ACC112 (cell line): Measurements from ENCODE around the gene RPP38.

Experiments
- H2AFZ ChIP-seq: fragments of 200-600 bp; sonication (generic); one replicate; pipeline ENCODE4 v1.6.0; 2017; ENCODE audit warnings: antibody characterized with exemption, low read length; ENCODE audit not compliant: unreplicated experiment
- H3K27ac ChIP-seq: fragments of 200-600 bp; sonication (generic); 2 replicates; pipeline ENCODE4 v1.5.1; 2014; ENCODE audit warnings: low read depth, mild to moderate bottlenecking, antibody characterized with exemption, low read length, moderate library complexity
- H3K27me3 ChIP-seq: fragments of 200-600 bp; sonication (generic); 2 replicates; pipeline ENCODE4 v1.6.1; 2014; ENCODE audit warnings: mild to moderate bottlenecking, antibody characterized with exemption, low read length, moderate library complexity, mixed read lengths; ENCODE audit not compliant: insufficient read depth
- H3K36me3 ChIP-seq: fragments of 200-600 bp; sonication (generic); 2 replicates; pipeline ENCODE4 v1.6.1; 2016; ENCODE audit warnings: mild to moderate bottlenecking, antibody characterized with exemption, low read length, moderate library complexity, mixed read lengths; ENCODE audit not compliant: insufficient read depth
- H3K4me1 ChIP-seq: fragments of 200-600 bp; sonication (generic); one replicate; pipeline ENCODE4 v1.6.1; 2016; ENCODE audit warnings: low read length, mixed read lengths; ENCODE audit not compliant: insufficient read depth, unreplicated experiment, control insufficient read depth
- H3K4me3 ChIP-seq: fragments of 200-600 bp; sonication (generic); 2 replicates; pipeline ENCODE4 v1.5.1; 2014; ENCODE audit warnings: mild to moderate bottlenecking, low read depth, low read length
- H3K79me2 ChIP-seq: fragments of 200-600 bp; sonication (generic); one replicate; pipeline ENCODE4 v1.6.0; 2016; ENCODE audit warnings: low read length; ENCODE audit not compliant: control insufficient read depth, unreplicated experiment, insufficient read depth

RPP38 gene

DNA sequence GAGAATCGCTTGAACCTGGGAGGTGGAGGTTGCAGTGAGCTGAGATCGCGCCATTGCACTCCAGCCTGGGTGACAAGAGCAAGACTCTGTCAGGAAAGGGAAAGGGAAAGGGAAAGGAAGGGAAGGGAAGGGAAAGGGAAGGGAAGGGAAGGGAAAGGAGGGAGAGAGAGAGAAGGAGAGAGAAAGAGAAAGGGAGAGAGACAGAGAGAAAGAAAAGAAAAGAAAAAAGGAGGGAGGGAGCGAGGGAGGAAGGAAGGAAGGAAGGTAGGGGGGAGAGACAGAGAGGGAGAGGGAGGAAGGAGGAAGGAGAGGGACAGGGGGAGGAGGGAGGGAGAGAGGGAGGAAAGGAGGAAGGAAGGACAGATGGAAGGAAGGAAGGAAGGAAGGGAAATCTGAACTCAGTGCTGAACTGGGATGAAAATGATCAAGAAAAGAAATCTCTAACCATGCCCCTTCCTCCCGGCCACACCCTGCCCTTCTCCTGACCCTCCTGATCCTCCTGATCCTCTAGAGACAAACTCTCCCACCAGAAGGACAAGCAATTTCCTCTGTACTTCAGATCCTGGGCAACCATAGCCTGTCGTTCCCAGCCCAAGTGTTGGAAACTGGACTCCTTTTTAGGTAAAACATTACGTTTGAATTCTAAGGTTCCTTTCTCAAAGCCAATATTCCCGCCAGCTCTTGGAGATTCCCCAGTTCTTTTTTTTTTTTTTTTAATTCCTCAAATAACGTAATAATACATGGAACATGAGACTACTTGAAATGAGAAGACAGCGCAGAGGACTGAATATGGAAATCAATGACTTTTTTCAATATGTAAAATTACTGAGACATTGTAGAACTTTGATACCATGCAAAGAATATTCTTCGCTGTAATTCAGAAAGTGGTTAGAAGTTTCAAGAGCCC is 39.2 kb downstream of the RPP38 start:
- peaks cover 34% of the 10 kb centered on the region for H3K36me3 ChIP-seq

DNA sequence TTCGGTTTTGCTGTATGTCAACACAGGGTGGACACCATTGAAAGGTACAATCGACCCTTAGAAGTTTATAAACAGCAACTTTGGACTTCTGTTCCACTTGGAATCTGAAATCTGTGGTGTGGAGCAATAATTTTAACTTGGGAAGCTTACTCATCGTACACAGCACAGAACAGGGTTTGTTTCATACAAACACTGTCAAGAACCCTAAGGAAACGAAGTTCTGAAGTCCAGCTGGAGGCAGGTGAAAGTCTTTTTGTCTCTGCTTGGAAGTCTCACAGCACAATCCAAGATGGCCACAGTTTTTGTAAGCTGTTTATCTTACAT is 39.8 kb downstream of the RPP38 start:
- no peaks in the 10 kb centered on the region for H3K27me3 ChIP-seq
- peaks cover 11% of the 10 kb centered on the region for H3K79me2 ChIP-seq
- H3K36me3 ChIP-seq, result peaks cover 33% of the 10 kb centered on the region
- H2AFZ ChIP-seq, result no peak overlapping the region
- H3K4me1 ChIP-seq, result peaks cover 25% of the 10 kb centered on the region
- no peak overlapping the region for H3K4me3 ChIP-seq
- peak overlapping the region; percentile 43; the same call in 1 of the 2 replicates for H3K27ac ChIP-seq

More for the DNA sequence above, 39.2 kb downstream of the RPP38 start:
- H3K79me2 ChIP-seq, result peaks cover 6% of the 10 kb centered on the region
- peaks cover 22% of the 10 kb centered on the region for H3K4me1 ChIP-seq
- H3K27me3 ChIP-seq, result no peaks in the 10 kb centered on the region
- H3K4me3 ChIP-seq, result no peak overlapping the region
- no peak overlapping the region for H2AFZ ChIP-seq
- H3K27ac ChIP-seq, result peak overlapping the region; percentile 43; the same call in 1 of the 2 replicates

DNA sequence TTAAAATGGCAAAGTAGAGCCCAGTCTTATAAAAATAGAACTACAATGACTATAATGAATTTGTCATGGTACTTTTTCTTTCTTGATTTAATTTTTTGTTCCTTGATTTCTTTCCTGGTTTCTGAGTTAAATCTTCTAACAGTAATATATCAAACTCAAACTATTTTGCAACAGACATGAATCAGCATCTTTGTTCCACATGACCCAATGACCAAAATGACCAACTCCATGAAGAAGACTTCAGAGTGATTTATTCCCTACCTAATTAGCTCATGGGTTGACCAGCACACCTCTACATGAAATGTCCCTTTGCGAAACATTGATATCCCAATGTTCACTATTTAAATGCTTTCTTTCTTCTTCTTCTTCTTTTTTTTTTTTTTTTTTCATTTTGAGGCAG is 40.5 kb downstream of the RPP38 start:
- H3K27me3 ChIP-seq, result no peaks in the 10 kb centered on the region
- peaks cover 32% of the 10 kb centered on the region for H3K36me3 ChIP-seq
- peak overlapping the region; percentile 43 for H3K27ac ChIP-seq
- peaks cover 25% of the 10 kb centered on the region for H3K4me1 ChIP-seq
- H3K4me3 ChIP-seq, result no peak overlapping the region
- peaks cover 17% of the 10 kb centered on the region for H3K79me2 ChIP-seq
- H2AFZ ChIP-seq, result no peak overlapping the region

DNA sequence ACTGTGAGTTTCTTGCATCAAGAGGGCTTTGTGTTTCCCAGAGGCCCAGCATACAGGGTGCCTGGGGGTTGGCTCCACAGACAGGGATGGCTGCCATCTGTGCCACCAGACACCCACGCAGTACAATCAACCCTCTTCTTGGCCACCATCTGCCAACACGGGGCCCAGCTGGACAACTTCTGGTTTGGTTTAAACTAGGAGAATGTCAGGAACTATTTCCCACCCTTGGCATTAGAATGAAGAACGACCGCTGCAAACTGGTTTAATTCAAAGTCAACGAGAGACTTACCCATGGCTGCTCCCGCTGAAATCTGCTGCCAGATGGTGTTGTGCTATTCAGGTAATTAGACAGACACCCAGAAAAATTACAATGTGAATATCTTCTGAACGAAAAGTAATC is 43.5 kb downstream of the RPP38 start:
- Histone ChIP-seq H3K36me3 (0 out of 2 replicates have a peak, but pooled peaks cover 8% of the 10 kb centered on the region), H3K79me2 (peaks cover 41% of the 10 kb centered on the region), H3K4me1 (peaks cover 43% of the 10 kb centered on the region), H3K4me3 (no peak overlapping the region), H2AFZ (no peak overlapping the region), H3K27me3 (no peaks in the 10 kb centered on the region), H3K27ac (no peak overlapping the region)

DNA sequence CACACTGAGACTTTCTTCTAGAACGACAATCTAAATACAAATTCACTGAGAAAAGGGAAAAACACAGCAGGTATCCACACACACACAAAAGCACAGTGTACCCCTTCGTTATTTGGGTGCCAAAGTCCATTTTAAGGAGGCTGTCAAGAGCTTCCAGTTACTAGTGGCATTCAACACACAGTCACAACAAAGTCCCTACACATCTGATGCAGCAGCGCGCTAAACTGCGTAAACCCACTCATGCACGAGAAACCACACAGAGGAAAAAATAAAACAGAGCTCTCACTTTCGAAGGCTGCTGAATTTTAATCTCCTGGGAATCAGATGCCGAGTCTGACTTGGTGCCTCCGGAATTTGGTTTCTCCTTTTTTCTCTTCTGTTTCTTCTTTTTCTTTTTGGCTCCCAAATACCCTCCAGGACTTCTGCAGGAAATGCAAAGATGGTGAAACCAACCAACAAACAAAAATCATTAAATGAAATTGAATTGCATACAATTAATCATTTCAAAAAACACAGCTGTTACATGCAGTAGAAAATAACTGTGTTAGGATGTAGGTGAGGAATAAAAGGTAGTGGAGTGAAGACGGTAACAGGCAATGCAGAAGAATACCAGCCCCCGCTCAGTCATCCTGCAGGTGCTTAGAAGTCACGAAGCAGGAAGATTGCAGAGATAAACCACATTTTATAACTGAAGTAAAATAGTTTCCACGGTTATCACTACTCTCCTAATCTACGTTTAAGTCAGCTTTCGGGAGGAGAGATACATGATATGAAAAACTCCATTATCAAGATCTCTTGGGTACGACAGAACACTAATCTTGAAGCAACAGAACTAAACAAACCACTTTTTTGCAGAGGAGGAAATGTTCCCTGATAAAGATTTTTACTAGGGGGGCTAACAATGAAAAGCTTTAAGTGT is 44.2 kb downstream of the RPP38 start:
- Histone ChIP-seq H3K4me1 (peaks cover 48% of the 10 kb centered on the region), H2AFZ (no peak overlapping the region), H3K36me3 (0 out of 2 replicates have a peak, but pooled peaks cover 8% of the 10 kb centered on the region), H3K27ac (no peak overlapping the region), H3K79me2 (peaks cover 48% of the 10 kb centered on the region), H3K4me3 (no peak overlapping the region), H3K27me3 (no peaks in the 10 kb centered on the region)

DNA sequence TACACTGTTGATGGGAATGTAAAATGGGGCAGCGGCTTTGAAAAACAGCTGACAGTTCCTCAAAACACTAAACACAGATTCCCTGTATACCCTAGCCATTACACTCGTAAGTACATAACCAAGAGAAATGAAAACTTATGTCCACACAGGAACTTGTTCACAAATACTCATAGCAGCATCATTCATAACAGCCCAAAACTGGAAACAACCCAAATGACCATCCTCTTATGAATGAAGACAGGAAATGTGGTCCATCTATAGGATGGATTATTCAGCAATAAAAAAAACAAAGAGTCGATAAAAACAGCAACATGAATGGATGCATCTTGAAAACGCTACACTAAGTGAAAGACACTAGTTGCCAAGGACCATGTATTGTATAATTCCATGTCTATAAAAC is 47.6 kb downstream of the RPP38 start:
- Histone ChIP-seq H2AFZ (peak overlapping the region; percentile 21), H3K27ac (peak overlapping the region; percentile 66), H3K4me1 (peaks cover 30% of the 10 kb centered on the region), H3K4me3 (peak overlapping the region; percentile 53; the same call in 1 of the 2 replicates), H3K79me2 (peaks cover 66% of the 10 kb centered on the region), H3K36me3 (0 out of 2 replicates have a peak, but pooled peaks cover 3% of the 10 kb centered on the region), H3K27me3 (no peaks in the 10 kb centered on the region)

DNA sequence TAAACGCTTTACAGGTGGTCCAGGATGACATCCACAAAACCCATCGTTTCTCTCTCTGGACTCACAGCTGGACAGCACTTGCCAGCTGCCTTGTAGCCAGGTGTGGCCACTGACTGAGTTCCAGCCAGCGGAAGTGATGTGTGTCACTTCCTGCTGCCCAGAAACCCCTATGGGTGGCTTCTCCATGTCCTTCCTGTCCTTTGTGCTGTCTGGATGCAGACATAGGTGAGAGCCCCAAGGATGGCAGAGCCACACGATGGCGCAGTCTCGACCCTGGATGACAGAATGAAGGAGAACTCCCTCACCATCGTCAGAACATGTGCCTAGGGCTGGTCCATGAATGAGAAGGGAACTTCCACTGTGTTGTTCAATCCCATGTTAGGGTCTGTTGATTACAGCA is 49.2 kb downstream of the RPP38 start:
- Histone ChIP-seq H3K36me3 (no peaks in the 10 kb centered on the region), H3K27me3 (no peaks in the 10 kb centered on the region), H3K79me2 (peaks cover 69% of the 10 kb centered on the region), H3K4me1 (peaks cover 26% of the 10 kb centered on the region), H3K4me3 (no peak overlapping the region), H3K27ac (no peak overlapping the region), H2AFZ (no peak overlapping the region)

DNA sequence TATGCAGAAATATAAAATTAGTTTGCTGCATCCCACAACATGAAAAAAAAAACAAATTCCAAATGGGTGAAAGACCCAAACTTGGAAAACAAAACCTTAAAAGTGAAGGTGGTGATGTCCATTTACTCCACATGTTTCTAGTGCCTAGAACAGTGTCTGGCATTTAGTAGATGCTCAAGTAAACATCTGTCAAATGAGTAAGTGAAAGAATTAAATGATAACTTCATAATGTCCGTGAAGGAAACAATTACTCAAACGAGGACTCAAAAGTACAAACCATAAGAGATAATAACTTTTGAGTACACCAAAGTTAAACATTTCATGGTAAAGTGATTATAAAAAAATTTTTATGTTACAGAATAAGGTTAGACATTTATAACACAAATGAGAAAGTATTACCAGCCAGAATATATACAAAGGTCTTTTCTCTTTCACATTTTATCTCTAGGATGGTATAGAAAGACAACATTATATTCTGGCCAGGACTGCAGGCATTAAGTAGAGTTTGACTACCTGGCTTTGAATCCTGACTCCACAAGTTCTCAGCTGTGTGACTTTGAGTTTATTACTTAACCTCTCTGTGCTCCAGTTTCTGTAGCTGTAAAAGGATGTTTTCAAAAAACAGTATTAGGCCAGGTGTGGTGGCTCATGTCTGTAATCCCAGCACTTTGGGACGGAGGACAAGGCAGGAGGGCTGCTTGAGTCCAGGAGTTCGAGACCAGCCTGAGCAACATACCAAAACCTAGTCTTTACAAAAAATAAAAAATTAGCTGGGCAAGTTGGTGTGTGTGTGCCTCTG is 50.6 kb downstream of the RPP38 start:
- Histone ChIP-seq H3K27ac (no peak overlapping the region), H3K36me3 (no peaks in the 10 kb centered on the region), H3K27me3 (no peaks in the 10 kb centered on the region), H3K4me1 (peaks cover 23% of the 10 kb centered on the region), H2AFZ (no peak overlapping the region), H3K4me3 (no peak overlapping the region), H3K79me2 (peaks cover 56% of the 10 kb centered on the region)

DNA sequence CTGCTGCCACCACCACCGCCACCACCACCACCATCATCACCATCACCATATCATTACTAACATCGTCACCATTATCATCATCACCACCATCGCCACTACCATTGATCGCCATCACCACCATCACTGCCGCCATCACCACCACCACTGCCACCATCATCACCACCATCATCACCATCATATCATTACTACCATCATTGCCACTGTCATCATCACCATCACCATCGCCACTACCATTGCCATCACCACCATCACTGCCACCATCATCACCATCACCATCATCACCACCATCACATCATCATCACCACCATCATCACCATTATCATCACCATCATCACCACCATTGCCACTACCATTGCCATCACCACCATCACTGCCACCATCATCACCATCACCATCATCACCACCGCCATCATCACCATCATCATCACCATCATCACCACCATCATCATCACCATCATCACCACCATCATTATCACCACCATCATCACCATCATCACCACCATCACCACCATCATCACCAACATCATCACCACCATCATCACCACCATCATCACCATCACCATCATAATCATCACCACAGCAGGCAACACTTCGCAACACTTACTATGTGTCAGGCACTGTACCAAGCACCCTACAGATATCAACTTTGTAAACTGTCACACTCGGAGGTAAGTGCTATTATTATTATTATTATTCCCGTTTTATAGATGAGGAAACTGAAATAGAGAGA is 52.1 kb downstream of the RPP38 start:
- Histone ChIP-seq H3K4me1 (peaks cover 20% of the 10 kb centered on the region), H2AFZ (no peak overlapping the region), H3K27me3 (no peaks in the 10 kb centered on the region), H3K27ac (no peak overlapping the region), H3K36me3 (no peaks in the 10 kb centered on the region), H3K4me3 (no peak overlapping the region), H3K79me2 (peaks cover 50% of the 10 kb centered on the region)
